HG03064 (cell line): ENCODE data around the gene EIF2AK3.
"Not testable (repeated sequence)": the region's sequence is repeated elsewhere in the genome, so short reads cannot be mapped to it uniquely, and the experiment has no call there.

ENCODE experiments used
- ATAC-seq: cut with Tn5 transposase; IDR thresholded peaks from one replicate; pipeline ENCODE4 v1.9.1; 2021; ENCODE audit warnings: low read depth; ENCODE audit not compliant: unreplicated experiment

The EIF2AK3 gene

DNA sequence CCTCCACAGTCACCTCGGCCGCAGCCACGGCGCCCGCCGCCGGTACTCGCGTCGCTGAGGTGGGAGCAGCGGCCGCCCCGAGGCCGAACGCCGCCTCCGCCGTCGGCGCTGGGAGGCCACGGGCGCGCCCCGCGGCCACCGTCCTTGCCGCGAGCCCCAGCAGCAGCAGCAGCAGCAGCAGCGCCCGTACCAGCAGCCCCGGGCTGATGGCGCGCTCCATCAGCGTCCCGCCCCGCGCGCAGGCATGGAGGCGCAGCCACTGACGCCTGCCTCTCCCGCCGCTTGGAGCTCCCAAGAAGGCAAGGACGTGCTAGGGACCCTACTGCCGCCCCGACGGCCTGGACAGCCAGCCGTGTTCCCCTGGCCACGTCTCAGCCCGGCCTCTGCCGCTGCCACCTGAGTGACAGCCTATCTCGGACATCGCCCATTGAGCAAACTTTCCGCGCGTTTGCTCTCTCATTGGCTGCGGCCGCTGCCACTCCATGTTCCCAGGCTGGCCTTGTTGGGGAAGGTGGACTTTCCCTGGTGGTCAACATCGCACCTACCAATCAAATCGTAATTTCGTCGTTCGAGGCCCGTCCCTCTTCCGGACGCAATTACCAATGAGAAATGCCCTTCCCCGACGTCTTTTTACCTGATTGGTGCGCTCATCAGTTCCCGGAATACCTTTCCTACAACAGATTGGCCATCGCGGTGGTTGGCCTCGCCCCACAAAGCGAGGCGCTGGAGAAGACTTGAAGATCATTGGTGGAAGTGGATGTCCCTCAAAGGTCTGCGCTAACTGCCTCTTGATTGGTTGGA lies at the start of gene EIF2AK3:
EIF2AK3 (minus strand) TSS at position 410 of the 801 bp plus-strand sequence; CDS start at position 220, 190 bp downstream.
- ATAC-seq = peak; percentile 80

- ATAC-seq = no peak
Observed at GRCh38 chr2:88673363-88673762, 46.1 kb upstream of the EIF2AK3 start.

DNA sequence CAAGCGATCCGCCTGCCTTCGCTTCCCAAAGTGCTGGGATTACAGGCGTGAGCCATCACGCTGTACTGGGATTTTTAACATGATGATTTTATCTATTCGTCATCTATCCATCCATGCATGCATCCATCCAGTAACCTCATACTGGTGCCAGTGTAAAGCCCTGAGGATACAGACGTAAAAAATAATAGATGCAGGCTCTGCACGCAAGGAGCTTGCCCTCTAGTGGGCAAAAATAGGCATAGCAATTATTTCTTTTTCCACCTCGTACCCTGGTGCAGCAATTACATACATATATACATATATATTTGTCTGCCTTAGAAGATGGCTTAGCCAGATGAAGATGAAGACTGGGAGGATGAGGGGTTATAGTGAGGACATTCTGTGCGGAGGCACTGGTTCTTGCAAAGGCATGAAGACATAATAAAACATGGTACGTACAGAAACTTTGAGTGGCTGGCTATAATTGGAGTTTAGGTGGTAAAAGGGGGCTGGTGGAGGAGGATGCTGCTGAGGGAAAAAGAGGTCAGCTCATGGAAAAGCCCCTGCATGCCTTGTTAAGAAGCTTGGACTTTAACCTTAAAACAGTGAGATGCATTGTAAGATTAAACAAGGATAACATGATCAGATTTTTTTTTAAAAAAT lies 44.6 kb upstream of the EIF2AK3 start:
- no peak for ATAC-seq

- ATAC-seq = peak; percentile 82
Observed at GRCh38 chr2:88669482-88670214, 42.4 kb upstream of the EIF2AK3 start.

GRCh38 chr2:88668862-88669261 lies 41.6 kb upstream of the EIF2AK3 start:
- ATAC-seq = no peak

DNA sequence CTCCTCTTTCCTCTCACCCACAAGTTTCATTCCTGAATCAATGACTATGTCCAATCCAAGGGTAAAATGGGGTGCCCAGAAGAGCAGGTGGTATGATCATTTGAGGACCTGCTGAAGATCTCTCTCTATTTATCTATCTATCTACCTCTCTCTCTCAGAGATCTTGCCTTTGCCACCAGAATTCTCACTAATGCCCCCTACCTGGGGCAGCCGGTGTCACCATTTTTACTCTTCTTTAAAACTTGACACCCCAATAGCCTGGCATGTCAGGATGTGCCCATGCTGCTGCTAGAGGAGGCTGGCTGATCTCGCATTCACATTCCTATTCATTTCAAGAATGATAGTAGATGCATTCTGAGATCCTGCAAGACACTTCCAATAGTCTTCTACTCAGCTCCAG lies 40.0 kb upstream of the EIF2AK3 start:
- ATAC-seq = no peak

DNA sequence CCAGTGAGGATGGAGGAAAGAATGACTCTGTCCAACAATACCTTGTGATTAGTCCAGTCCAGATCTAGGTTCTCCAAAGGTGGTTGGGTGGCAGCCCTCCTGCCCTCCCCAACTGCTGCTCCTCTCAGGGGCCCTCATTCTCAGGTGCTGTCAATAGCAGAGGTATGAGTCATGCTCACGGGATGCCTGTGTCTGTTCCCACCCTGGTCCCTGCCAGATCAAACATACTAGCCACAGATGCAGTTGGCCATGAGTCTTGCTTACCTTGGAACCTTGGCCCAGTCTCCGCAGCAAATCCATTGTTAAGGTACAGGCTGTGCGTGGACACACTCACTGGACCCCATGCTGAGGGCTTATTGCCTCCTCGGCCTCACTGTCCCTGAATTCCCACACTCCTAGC lies 39.3 kb upstream of the EIF2AK3 start:
- ATAC-seq = no peak

DNA sequence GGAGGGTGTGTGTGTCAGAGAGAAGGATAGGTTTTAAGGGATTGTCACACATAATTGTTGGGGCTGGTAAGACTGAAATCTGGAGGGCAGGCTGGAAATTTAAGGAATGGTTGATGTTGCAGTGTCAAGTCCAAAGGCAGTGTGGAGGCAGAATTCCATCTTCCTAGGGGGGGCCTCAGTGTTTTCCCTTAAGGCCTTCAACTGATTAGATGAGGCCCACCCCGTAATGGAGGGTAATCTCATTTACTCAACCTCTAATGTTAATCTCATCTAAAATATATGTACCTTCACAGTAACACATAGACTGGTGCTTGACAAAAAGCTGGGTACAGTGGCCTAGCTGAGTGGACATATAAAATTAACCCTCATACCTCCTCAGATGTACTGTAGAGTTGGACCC lies 33.4 kb upstream of the EIF2AK3 start:
- no peak for ATAC-seq

- no peak for ATAC-seq
Observed at GRCh38 chr2:88659538-88659915, 32.3 kb upstream of the EIF2AK3 start.

- no peak for ATAC-seq
Observed at GRCh38 chr2:88658881-88659537, 31.7 kb upstream of the EIF2AK3 start.

- no peak for ATAC-seq
Observed at GRCh38 chr2:88658326-88658725, 31.1 kb upstream of the EIF2AK3 start.

GRCh38 chr2:88657131-88657530 lies 29.9 kb upstream of the EIF2AK3 start:
- ATAC-seq = no peak

GRCh38 chr2:88656690-88657089 lies 29.4 kb upstream of the EIF2AK3 start:
- ATAC-seq = no peak

- no peak for ATAC-seq
Observed at GRCh38 chr2:88654714-88655113, 27.4 kb upstream of the EIF2AK3 start.

DNA sequence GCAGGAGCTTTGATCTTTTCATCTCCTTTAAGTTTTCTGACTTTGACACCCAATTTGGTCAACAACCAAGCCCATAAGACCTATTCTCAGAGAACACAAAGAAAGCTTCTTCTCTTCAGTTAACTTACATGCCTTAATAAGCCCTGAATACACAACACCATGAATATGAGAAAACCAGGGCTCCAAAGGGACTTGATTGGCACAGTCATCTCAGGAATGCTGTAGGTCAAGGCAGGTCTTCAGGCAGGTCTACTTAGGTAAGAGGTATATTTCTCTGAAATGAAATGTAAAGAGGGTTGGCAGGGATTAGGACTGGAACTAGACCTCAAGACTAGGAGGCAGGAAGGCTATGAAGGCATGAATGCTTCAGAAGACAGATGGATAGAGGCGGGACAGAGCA lies 24.4 kb upstream of the EIF2AK3 start:
- no peak for ATAC-seq

DNA sequence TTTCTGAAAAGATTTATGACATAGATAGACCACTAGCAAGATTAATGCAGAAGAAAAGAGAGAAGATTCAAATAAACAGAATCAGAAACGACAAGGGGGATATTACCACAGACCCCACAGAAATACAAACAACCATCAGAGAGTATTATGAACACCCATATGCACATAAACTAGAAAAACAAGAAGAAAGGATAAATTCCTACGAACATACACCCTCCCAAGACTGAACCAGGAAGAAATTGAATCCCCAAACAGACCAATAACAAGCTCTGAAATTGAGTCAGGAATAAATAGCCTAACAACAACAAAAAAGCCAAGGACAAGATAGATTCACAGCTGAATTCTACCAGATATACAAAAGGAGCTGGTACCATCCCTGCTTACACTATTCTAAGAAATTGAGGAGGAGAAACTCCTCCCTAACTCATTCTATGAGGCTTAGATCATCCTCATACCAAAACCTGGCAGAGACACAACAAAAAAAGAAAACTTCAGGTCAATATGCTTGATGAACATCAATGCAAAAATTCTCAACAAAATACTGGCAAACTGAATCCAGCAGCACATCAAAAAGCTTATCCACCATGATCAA lies 18.1 kb upstream of the EIF2AK3 start:
- ATAC-seq = not testable (repeated sequence)

GRCh38 chr2:88642278-88642677 lies 15.0 kb upstream of the EIF2AK3 start:
- no peak for ATAC-seq

- ATAC-seq = no peak
Observed at GRCh38 chr2:88641330-88641729, 14.1 kb upstream of the EIF2AK3 start.

DNA sequence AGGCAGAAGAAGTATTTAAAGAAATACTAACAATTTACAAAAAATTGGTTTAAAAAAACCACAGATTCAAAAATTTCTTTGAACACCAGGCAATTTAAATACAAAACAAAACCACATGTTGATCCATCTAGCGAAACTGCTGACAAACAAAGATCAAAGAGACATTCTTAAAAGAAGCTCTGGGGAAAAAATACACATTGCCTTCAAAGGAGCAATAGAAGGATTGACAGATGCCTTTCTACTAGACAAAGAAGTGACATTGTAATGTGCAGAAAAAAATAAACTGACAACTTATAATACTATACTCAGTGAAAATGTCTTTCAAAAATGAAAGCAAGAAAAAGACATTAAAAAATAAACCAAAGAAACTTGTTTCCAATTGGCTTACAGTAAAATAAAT lies 12.6 kb upstream of the EIF2AK3 start:
- no peak for ATAC-seq

GRCh38 chr2:88638743-88639142 lies 11.5 kb upstream of the EIF2AK3 start:
- no peak for ATAC-seq
